MM.1S (cell line): ENCODE results near the gene ANKRD45.

Experiments used
- DNase-seq: peaks from one replicate; pipeline ENCODE4 v3.0.0-alpha.2; 2015
- H2AFZ ChIP-seq: fragments of 300-600 bp; sonication (generic); 2 replicates; pipeline ENCODE4 v1.6.0; 2016; ENCODE audit warnings: antibody characterized with exemption, low read length
- H3F3A ChIP-seq: fragments of 300-600 bp; sonication (generic); 2 replicates; pipeline ENCODE4 v1.6.1; 2016; ENCODE audit warnings: mild to moderate bottlenecking, antibody characterized with exemption, low read length, moderate library complexity, mixed read lengths; ENCODE audit not compliant: insufficient read depth
- H3K27ac ChIP-seq: fragments of 300-600 bp; sonication (generic); 2 replicates; pipeline ENCODE4 v1.5.1; 2016; ENCODE audit warnings: mild to moderate bottlenecking, low read length
- H3K27me3 ChIP-seq: fragments of 300-600 bp; sonication (generic); replicated peaks from 2 replicates; pipeline ENCODE4 v1.6.0; 2016; ENCODE audit warnings: low read length; ENCODE audit not compliant: insufficient read depth
- H3K36me3 ChIP-seq: fragments of 300-600 bp; sonication (generic); replicated peaks from 2 replicates; pipeline ENCODE4 v1.6.1; 2016; ENCODE audit warnings: mild to moderate bottlenecking, low read length, mixed read lengths; ENCODE audit not compliant: insufficient read depth
- H3K4me1 ChIP-seq: fragments of 300-600 bp; sonication (generic); 2 replicates; pipeline ENCODE4 v1.6.1; 2016; ENCODE audit warnings: low read length, mixed read lengths
- H3K4me2 ChIP-seq: fragments of 300-600 bp; sonication (generic); 2 replicates; pipeline ENCODE4 v1.6.0; 2016; ENCODE audit warnings: low read depth, low read length
- H3K4me3 ChIP-seq: fragments of 300-600 bp; sonication (generic); 2 replicates; pipeline ENCODE4 v1.5.1; 2016; ENCODE audit warnings: low read length, mixed read lengths
- H3K79me2 ChIP-seq: fragments of 300-600 bp; sonication (generic); 2 replicates; pipeline ENCODE4 v1.6.1; 2016; ENCODE audit warnings: mixed run types, low read length, mixed read lengths
- H3K9ac ChIP-seq: fragments of 300-600 bp; sonication (generic); 2 replicates; pipeline ENCODE4 v1.6.1; 2016; ENCODE audit warnings: low read length, mixed read lengths
- H3K9me2 ChIP-seq: fragments of 300-600 bp; sonication (generic); replicated peaks from 2 replicates; pipeline ENCODE4 v1.6.1; 2016; ENCODE audit warnings: mild to moderate bottlenecking, low read length, mixed read lengths; ENCODE audit not compliant: insufficient read depth
- H3K9me3 ChIP-seq: fragments of 300-600 bp; sonication (generic); replicated peaks from 2 replicates; pipeline ENCODE4 v1.6.1; 2016; ENCODE audit warnings: mild to moderate bottlenecking, low read length, mixed read lengths; ENCODE audit not compliant: insufficient read depth
- H4K20me1 ChIP-seq: fragments of 300-600 bp; sonication (generic); 2 replicates; pipeline ENCODE4 v1.6.1; 2016; ENCODE audit warnings: mild to moderate bottlenecking, low read length, moderate library complexity, mixed read lengths; ENCODE audit not compliant: insufficient read depth
- CTCF ChIP-seq: fragments of 300-600 bp; sonication (generic); IDR thresholded peaks from 2 replicates; pipeline ENCODE4 v1.5.1; 2016; ENCODE audit warnings: antibody characterized with exemption, low read length, mixed read lengths
- EZH2 ChIP-seq: fragments of 300-600 bp; sonication (generic); optimal IDR thresholded peaks from 2 replicates; pipeline ENCODE3; 2017; ENCODE audit warnings: low read depth, mild to moderate bottlenecking, antibody characterized with exemption, low read length, mixed read lengths
- EZH2phosphoT487 ChIP-seq: fragments of 300-600 bp; sonication (generic); IDR thresholded peaks from 2 replicates; pipeline ENCODE4 v1.6.1; 2018; ENCODE audit warnings: antibody characterized with exemption, low read length

Gene ANKRD45

GRCh38 chr1:173580658-173581057, 89.0 kb downstream of the ANKRD45 start:
- TF ChIP-seq EZH2 (no peak), CTCF (no peak), EZH2phosphoT487 (no peak)
- no peak for DNase-seq

GRCh38 chr1:173580071-173580470, 89.6 kb downstream of the ANKRD45 start:
- Histone ChIP-seq H3K4me1 (no peaks in the 10 kb centered on the region), H3K79me2 (no peaks in the 10 kb centered on the region), H3K36me3 (no peaks in the 10 kb centered on the region), H3K9me2 (no peaks in the 10 kb centered on the region), H3K27me3 (no peaks in the 10 kb centered on the region), H3K9me3 (no peaks in the 10 kb centered on the region), H3F3A (no peaks in the 10 kb centered on the region), H3K4me3 (no peak overlapping the region), H3K4me2 (no peak overlapping the region), H3K27ac (no peak overlapping the region), H2AFZ (no peak overlapping the region), H3K9ac (no peak overlapping the region), H4K20me1 (no peaks in the 10 kb centered on the region)
- no peak for TF ChIP-seq CTCF
- no peak for TF ChIP-seq EZH2phosphoT487
- no peak for TF ChIP-seq EZH2
- DNase-seq = no peak

More at GRCh38 chr1:173580658-173581057, 89.0 kb downstream of the ANKRD45 start:
- Histone ChIP-seq H3K79me2 (no peaks in the 10 kb centered on the region), H3K9ac (no peak overlapping the region), H3K9me3 (no peaks in the 10 kb centered on the region), H3F3A (no peaks in the 10 kb centered on the region), H3K9me2 (no peaks in the 10 kb centered on the region), H3K27me3 (no peaks in the 10 kb centered on the region), H3K4me2 (no peak overlapping the region), H2AFZ (no peak overlapping the region), H3K4me3 (no peak overlapping the region), H3K36me3 (no peaks in the 10 kb centered on the region), H3K27ac (no peak overlapping the region), H4K20me1 (no peaks in the 10 kb centered on the region), H3K4me1 (no peaks in the 10 kb centered on the region)

- no peaks in the 10 kb centered on the region for H3K9me2 ChIP-seq
- no peaks in the 10 kb centered on the region for H3K36me3 ChIP-seq
- no peak overlapping the region for H3K9ac ChIP-seq
- H3F3A ChIP-seq = peaks cover 16% of the 10 kb centered on the region
- H3K4me2 ChIP-seq = no peak overlapping the region
- H3K79me2 ChIP-seq = no peaks in the 10 kb centered on the region
- no peak overlapping the region for H3K4me3 ChIP-seq
- no peaks in the 10 kb centered on the region for H4K20me1 ChIP-seq
- no peak overlapping the region for H3K27ac ChIP-seq
- no peaks in the 10 kb centered on the region for H3K9me3 ChIP-seq
- TF ChIP-seq CTCF = no peak
- TF ChIP-seq EZH2phosphoT487 = no peak
- TF ChIP-seq EZH2 = no peak
- H3K27me3 ChIP-seq = no peaks in the 10 kb centered on the region
- no peak for DNase-seq
- H2AFZ ChIP-seq = no peak overlapping the region
- peaks cover 17% of the 10 kb centered on the region for H3K4me1 ChIP-seq
Measured at GRCh38 chr1:173573596-173573995, 96.1 kb downstream of the ANKRD45 start.
